Activated CD8-positive, alpha-beta memory T cell treated with anti-CD3 and anti-CD28 coated beads for 4 hours (primary cell): ENCODE data around the gene PDE6B.
"Not testable (repeated sequence)": the region's sequence is repeated elsewhere in the genome, so short reads cannot be mapped to it uniquely, and the experiment has no call there.

ENCODE experiments used
- DNase-seq, 2 donors: peaks; one replicate each; pipeline ENCODE4 v3.0.0-alpha.2; 2020; ENCODE audit warnings: low read depth in 2 of 2

The PDE6B gene

DNA sequence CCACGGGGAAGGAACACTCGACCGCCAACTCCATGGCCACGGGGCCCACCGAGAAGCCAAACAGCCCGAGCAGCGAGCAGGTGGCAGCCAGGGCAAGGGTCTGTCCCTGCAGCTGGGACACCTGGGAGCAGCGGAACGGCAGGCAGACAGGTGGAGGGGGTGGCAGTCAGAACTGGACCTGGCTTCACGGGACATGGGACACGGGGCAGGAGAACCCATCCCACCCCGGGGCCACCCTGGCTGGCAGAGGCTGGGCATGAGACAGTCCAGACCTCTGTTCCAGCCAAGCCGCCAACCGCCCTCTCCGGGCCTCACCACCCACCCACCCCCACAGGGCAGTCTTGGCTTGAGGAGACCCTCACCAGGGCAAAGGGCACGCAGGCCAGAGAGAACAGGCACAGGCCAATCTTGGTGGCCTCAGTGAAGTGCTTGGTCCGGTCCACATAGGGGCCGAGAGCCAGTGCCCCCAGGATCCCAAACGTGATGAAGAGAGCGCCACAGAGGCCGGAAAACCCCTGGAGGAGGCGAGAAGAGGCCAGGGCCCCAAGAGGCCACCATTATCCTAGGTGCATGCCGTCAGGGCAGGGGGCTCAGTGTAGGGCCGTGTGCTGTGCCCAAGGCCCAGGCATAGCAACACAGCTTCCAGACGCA is 58.0 kb downstream of the PDE6B start:
- DNase-seq = no peak

DNA sequence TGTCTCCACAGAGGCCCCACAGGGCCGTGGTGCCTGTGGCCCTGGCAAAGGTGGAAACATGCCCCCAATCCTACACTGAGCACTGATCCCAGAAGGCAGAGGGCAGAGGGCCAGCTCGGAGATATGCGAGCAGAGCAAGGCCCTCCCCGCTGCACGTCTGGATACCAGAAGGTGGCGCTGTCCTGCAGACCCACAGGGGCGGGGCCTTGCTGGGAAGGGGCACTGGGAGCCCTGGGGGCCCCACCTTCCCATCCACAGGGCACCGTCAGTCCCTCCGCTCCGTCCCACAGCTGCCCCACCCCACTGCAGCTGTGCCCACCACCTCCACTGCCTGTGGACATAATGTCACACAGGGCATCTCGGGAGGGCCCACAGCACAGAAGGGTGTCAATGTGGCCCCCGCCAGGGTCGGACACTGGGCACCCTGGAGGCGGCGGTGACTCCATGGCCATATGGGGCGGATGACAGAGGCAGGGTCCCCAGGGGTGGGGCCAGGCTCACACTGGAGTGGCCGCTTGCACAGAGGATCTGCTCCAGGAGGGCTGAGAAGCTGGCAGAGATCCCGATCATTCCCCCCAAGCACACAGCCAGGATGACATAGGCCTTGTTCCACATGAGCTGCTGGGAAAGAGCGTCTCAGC is 58.7 kb downstream of the PDE6B start:
- DNase-seq = no peak

DNA sequence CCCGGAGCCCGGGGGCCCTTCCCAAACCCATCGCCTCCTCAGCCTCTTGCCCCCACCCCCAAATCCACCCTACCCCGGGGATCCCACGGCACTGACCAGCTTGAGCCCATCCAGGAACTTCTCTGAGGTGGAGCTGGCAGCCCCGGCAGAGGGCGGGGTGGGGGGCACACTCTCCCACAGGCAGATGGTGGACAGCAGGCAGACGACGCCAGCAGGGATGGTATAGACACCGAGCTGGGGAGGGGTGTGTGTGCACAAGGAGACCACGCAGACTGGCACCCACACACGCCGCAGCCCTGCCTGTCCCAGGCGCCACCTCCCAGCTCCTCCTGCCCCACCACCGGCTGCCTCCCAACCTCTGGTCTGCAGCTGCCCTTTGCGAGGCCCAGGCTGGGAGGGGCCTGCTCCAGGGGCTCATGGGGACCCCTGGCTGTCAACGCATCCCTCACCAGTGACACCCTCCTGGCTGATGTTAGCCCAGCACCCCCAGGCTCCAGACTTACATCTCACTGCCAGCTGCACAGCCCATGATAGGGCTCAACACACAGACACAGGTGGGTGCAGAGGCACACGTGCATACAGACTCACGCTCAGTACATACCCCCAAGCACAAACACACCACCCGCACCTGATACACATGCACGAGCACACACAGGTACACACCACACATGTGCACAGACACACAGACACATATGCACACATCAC is 59.4 kb downstream of the PDE6B start:
- DNase-seq = no peak

DNA sequence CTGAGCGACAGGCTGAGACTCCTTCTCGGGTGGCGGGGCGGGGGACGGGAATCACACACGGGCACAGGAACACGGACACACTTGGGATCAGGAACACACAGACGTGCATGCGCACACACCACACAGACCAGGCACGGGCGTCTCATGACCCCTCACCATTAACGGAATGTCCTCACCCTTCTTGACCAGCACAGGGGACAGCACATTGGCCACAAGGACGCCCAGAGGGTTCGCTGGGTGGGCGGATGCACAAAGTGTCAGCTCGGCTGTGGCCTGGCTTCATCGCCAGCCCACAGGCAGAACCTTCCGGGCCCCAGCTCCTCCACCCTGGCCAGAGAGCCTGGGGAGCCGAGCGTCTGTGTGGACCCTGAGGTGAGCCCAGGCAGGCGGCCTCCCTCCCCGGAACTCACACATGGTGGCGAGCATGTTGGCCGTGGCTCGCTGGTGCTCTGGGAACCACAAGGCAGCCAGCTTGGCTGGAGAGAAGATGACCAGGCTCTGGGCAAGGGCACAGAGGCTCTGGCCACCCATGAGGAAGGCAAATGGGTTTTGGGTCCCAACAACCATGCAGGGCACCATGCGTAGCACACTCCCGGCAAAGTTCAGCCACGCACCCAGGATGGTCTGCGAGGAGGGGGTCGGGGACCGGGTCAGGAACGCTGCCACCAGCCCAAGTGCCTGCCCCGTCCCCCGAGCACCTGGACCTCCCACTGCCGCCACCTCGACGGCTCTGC is 60.5 kb downstream of the PDE6B start:
- DNase-seq = no peak

DNA sequence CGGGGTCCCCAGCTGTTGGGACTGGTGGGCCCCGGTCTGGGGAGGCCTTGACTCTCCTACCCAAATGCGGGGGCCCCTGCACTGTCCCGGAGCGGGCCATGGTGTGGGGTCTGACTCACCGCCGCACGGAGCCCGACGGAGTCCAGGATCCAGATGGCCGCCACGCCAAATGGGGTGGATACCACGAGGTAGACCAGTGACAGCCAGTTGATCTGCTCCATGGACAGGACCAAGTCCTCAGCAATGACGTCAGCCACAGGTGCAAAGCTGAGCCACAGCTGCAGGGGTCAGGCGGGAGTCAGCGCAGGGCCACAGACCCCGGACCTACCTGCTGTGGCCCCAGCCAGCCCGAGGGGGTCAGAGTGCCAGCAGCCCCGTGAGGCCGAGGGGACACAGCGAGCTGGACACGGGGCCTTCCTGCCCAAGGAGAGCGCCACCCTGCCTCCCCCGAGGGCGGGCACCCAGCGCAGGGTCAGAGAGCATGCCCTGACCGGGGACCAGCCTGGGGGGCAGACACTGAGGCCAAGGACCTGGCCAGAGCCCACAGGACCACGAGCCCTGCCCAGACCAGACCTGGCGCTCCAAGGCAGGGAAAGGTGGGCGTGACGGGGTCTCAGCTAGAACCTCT is 61.2 kb downstream of the PDE6B start:
- no peak for DNase-seq

DNA sequence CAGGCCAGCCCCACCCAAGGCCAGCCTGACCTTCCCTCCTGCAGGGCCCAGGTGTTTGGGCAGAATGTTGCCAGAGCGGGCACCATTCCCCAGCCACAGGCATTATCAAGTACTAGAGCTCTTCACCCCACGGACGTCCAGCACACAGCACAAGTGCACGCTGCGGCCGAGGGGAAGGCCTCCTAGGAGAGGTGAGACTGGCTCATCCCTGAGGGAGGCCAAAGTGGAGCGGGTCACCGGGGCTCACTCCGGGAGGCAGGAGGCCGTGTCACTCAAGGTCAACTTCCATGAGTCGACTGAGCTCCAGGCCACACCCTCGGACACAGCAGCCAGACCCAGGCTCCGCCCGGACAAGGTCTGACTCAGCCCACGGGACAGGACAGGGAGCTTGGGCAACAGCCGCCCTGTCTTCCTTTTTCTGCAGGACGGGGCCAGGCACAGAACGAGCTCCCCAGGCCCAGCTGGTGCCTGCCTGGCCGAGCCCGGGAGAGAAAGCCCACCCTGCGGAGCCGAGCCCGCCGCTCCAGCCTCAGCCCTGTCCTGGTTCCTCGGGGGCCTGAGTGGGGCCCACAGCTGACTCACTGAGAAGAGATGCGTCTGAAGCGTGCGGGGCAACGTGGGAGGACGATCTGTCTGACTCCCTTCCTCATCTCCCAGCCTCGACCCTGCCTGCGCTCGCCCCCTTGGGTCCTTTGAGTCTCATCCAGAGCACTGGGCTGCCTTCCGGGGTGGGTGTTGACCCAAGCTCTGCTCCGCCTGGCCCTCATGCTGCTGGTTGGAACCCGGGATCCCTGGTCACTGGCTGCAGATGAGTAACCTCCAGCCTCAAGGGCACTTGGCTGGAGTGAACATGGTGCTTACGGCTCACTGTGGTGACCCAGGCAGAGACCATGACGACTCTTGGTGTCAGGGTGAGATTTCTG is 61.9 kb downstream of the PDE6B start:
- DNase-seq = no peak

DNA sequence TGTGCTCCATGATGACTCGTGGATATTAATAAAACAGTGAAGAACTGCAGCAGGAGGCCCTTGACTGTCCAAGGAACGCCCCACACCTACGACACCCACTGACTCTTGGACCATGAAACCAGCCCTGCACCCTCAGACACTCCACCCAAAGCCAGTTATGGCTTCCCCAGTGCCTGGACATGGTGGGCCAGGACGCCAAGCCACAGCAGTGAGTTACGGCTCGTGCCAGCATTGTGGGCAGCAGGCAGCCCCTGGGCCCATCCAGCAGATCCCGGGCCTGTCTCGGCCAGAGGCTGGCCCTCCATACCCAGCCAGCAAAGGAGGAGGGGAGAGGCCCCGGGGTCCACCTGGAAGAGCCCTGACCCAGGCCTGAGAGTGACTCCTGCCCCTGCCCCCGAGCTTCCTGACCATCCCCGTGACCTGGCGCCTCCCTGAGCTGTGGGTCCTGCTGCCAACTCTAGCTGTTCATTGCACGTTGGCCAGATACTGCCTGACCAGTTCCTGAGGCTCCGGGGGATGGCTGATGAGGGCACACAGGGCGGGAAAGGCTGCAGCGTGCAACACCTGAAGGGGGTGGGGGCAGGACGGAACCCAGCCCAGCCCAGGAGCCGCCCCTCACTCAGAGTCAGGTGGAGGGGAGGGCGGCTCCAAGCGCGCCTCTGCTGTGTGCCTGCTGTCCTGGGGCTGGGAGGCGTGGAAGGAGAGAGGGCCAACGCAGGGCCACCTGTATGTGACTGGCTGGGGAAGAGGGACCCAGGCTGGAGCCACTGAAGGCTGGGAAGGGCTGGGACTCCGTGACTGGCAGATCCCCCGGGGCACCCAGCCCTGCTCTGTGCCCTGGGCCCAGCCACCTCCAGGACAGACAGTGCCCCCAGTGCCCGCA is 62.8 kb downstream of the PDE6B start:
- no peak for DNase-seq

DNA sequence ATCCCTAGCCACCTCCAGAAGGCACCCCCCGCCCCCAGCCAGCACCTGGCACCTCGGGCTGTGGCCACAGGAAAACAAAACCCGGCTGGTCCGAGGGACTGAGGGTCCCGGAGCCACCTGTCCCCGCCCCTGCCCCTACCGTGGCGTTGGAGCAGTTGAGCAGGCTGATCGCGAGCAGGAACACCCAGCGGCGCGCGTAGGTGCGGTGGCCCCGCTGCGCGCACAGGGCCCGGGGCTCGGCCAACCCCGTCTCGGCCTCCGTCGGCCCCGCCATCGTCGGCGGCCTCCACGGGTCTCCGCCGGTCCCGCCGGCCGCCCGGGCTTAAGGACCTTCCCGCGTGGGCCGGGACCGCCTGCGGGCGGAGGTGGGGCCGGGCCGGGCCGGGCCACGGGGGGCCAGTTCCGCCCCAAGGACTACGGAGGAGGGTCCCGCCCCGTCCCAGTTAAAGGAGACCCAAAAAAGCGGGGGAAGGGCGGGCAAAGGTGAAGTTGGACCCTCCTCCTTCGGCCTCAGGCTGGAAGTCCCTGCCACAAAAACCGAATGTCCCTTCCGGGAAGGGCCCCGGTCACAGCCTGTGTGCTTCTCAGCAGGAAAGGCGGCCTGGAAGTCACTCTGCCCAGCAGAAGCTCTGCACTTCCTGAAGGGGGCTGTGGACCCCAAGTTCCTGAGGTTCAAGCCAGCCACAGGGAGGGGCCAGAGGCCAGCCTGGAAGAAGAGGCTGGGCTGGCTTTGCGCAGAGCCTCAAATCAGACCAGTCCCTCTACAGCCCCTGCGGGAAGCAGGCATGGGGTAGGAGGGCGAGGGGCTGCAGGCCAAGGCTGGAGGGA is 63.7 kb downstream of the PDE6B start, which contains the start of gene SLC49A3:
Gene SLC49A3, minus strand, starts transcription at position 298 of the 828 bp plus-strand sequence. Its CDS starts 24 bp downstream, at position 274.
- DNase-seq = no peak

DNA sequence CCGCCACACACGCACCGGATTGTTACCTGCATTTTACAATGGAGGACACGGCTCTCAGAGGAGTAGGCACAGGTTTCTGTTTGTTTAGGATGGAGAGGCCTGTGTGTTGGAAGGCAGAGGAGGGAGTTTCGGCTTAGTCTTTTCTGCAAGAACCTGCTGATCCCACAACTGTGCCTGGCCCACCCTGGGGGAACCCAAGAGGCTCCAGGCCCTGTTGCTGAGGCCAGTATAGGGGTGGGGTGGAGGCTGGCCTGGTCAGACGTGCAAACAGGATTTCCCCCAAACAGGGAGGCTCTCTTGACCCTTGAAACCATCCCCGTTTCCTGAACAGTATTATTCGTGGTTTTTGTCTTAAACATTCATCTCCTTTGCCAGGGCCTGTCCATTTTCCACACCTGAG is 64.3 kb downstream of the PDE6B start:
- DNase-seq = no peak

DNA sequence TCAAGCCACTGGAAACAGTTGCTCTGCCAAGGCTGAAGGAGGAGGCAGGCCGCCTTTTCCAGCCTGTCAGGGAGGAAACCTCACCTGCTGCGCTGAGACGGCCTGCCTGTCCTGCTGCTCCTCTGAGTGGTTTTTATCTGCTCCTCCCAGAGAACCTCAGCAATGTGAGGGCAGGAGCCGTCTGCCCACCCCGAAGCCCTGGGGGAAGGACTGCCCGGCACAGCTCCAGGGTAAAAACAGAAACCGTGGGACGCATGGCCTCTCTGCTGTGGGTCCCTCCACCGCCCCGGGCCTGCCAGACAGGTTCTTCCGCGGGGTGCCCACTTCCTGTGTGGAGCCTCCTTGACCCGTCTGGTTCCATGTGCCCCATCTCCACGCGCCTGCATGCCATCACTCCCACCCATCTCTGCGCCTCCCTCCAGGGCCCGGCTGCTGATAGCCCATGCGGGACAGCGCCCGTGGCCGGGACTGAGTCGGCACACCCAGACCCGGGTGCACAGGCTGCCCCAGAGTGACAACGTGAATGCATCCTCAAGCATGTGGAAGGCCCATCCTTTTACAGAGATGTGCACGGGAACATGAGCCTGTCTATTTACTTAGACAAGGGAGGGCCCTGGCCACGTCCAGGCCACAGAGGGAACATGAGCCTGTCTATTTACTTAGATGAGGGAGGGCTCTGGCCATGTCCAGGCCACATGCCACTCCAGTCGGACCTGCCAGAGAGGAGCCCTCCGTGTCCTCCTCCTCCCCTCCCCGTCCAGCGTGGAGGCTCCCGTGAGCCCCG is 67.6 kb downstream of the PDE6B start:
- no peak for DNase-seq

DNA sequence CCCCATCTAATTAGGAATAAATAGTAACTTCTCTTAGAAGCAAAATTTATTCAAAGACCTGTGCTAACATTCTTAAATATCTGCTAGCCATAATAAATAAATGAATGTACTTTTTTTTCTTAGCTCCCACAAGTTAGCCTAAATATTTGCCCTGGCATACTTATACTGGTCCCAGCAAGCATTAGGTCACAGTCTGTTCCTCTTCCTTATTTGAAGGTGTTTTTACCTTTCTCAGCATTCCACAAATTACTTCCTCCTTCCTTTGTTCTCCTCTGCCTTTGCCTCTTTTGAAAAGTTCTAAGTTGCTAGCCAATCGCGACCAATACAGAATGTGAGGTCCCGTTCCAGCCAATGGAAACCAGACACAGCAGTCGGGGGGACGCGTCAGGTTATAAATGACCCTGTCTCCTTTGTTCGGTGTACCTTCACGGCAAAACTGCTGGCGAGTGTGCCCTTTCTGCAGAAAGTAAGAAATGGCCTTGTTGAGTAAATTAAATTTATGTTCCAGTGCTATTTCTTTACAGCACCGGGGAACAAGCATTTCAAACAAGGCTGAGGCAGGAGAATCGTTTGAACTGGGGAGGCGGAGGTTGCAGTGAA is 69.1 kb downstream of the PDE6B start:
- not testable (repeated sequence) for DNase-seq

DNA sequence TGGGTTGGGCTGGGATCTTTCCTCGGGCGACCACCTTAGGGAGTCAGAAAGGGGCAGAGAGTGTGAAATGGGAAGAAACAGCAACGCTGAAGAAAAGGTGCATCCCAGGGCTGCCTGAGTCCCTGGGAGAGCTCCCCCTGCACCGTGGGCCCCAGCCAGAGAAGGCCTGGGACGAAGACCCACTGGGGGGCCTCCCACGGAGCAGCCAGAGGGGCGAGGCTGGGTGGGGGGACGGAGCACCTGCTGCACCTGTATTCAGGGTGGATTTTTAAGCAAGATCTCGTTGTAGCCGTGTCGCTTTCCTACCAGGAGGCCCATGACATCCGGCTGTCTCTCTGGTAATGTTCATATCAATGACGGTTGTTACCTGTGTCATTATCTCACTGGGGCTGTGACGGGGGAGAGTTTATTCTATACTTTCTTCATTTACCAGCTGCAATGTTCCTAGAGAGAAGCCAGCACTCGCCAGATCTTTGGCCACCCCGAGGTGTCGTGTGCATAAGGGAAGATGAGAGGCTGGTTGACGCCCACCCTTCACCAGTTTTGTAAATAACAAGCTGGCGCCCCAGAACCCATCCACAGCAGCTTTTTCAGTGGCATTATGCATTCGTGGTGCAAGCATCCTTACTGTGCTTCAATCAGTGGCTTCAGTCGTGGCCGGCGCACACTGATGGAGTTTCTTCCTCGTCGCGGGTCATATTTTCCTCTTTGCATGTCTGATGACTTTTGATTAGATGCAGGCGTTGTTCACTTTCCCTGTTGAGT is 74.6 kb downstream of the PDE6B start:
- no peak for DNase-seq

DNA sequence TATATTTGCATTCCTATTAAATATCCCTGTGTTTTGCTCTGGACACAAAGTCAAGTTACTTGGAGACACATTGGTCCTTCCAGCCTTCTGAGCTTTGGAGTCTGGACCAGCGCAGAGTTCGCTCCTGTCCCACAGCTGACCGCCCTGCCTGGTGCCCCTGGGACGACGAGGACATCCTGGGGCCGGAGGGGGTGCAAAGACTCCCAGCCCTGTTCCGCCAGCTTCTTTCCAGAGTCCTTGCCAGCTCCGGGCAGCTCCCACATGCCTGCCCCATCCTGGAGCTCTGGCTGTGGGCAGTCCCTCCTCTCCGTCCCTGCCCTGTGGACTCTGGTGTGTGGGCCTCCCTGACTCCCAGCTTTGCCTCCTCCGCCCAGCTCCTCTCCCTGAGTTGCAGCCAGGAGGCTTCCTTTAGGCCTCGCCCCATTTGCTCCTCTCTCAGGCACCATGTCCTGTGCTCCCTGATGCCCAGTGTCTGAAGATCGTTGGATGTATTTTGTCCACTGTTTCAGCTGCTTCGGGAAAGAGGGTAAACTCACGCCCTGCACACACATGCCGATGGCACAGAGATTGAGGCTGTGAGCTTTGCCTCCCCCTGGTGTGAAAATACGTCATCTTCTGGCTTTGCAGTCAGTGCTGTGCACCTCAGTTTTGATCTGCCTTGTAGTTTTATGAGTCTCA is 75.4 kb downstream of the PDE6B start:
- DNase-seq = no peak

DNA sequence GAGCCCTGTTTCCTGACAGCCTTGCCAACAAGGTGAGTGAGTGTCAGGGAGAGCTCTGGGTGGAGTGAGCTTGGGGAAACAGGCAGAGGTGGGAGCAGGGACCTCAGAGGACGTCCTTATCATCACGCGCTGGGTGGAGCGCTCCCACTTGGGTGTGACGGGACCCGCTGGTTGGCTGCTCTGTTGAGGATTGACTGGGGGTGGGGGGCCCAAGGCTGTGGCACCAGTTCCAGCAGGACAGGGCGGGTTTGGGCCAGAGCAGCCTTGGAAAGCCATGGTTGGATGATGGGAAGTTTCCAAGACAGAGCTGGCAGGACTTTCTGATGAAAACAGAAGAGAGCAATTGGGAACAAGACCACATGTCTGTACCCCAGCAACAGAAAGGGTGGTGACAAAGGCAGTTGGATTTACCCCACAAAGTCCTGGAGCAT is 77.3 kb downstream of the PDE6B start:
- DNase-seq = no peak

DNA sequence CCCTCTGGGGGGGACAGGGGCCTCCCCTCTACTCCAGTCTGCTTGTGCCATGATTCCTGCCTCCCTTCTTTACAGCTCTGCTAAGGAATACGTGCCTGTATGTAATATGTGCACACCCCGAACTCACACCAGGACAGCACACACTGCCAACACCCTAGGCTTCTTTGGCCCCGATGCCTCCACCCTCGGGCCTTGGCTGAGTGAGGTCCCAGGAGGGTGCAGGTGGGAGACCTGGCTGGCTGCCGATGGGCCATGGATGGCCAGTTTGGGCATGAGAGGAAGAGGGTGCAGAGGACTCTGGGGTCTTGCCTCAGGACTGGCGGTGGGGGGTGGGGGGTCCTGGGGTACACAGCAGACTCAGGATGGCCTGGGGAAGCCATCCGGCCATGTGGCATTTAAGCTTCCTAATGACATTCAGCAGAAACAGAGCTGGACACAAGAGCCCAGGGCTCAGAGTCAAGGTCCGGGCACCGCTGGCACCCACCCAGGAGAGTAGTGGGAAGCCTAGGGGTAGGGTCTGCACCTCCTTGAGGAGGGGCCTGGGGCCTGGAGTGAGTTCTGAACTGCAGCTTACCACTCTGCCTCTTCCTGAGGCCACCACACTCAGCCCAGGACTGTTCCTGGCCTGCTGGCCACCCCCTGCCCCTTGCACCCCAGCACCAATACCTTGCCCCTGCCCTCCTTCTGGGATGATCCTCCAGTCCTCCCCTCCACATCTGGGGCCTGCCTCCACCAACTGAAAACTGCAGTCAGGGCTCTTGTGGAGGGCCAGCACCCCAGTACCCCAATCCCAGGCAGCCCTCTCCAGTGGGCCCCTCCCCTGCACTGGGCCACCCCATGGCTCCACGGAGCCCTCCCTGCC is 78.2 kb downstream of the PDE6B start:
- DNase-seq = no peak
